T1000 (cell line): ENCODE results near the gene FOXJ3.

Source experiments
- DNase-seq: peaks from one replicate; lab custom pipeline; 2025; ENCODE audit warnings: mixed read lengths; lab: John Stamatoyannopoulos, UW

Gene FOXJ3

DNA sequence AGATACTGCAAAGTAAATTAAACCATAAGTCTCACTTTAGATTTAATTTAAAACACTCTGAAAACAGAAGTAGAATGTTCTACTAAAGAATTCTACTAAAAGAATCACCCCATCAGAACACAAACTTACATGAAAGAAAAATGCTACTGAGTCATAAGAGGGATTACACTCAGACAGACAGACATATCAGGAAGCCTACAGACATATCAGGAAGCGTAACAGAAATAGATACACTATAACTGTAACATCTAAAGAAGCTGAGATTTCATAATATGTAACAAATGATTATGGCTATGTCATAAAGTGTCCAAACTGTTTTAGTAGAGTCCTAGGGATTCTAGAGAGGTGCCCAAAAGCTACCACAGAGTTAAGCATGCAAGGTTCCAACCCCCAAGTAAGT, 23.9 kb downstream of the FOXJ3 start:
- no peak for DNase-seq

DNA sequence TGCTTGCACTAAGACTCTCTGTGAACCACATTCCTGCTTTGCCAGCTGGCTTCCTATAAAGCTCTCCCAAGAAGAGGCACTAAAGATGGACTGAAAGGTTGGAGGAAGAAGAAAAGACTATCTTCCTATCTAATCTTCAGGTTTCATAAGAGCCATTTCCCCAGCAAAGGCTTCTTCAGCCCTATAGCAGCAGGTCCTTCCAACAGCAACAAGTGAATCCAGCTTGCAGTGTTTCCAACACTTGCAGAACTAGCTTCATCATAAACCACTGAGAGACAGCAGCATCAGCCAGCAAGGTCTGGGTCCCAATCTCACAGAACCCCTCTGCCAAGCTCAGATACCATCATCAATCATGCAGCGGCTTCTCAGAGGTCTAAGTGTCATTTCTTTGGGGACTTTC, 28.1 kb downstream of the FOXJ3 start:
- DNase-seq = no peak

DNA sequence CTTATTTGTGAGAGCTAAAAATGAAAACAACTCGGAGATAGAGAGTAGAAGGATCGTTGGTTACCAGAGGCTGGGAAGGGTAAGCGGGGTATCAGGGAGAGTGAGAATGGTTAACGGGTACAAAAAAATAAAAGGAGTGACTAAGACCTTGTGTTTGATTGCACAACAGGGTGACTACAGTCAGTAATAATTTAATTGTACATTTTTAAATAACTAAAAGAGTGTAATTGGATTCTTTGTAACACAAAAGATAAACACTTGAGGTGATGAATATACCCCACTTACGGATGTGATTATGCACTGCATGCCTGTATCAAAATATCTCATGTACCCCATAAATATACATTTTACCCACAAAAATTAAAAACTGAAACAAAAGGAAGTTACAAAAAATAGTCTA, 29.4 kb downstream of the FOXJ3 start:
- no peak for DNase-seq

DNA sequence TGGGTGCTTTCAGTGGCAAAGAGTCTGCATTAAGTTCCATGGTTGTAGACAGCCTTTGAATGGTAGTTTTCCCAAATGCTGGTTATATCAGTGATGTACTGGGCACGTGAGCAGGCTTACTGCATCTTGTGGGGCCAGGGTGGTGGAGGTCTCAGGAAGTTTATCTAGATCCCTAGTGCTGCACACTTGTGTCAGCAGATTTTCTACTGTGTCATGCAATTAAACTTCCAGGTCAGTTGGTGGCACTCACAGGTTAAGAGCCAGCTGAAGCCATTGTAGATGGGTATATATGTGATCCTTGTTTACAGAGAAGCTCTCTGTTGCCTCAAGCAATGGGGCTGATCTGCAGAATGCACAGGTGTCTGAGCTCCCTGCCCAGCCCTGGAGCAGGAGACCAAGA, 33.0 kb downstream of the FOXJ3 start:
- DNase-seq = no peak

DNA sequence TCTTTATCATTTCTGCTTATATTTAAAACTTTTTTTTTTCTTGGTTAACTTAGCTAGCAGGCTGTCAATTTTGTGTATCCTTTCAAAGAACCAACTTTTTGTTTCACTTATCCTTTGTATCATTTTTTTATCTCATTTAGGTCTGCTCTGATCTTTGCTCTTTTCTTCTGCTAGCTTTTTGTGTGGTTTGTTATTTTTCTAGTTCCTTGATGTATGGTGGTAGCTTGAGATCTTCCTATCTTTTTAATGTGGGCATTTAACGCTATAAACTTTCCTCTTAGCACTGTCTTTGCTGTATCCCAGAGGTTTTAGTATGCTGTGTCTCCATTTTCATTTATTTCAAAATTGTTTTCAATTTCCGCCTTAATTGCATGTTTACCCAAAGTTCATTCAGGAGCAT, 36.5 kb downstream of the FOXJ3 start:
- DNase-seq = no peak

DNA sequence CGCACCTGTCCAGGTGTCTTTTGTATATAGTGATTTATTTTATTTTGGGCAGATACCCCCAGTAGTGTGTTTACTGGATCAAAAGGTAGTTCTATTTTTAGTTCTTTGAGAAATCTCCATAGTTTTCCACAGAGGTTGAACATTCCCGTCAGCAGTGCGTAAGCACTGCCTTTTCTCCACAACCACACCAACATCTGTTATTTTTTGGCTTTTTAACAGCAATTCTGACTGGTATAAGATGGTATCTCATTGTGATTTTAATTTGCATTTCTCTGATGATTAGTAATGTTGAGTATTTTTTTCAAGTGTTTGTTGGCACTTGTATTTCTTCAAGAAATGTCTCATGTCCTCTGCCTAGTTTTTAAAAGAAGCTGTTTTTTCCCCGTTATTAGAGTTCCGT, 39.2 kb downstream of the FOXJ3 start:
- no peak for DNase-seq

DNA sequence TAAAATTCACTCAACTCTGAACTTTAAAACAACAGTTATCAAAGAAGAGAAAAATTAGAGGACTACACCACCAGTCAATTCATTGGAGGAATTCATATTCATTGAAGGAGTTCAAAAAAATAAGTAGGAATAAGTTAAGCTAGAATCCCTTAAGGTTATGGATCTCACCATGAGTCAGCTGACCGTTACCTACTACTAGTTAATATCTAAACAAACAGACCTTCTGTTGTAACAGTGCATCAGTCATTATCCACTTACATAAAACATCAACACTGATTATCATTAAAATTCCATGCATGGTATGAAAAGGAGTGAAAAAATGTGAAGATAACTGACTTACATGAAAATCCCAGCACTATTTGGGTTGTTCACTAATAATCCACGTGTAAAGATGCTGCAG, 44.9 kb downstream of the FOXJ3 start:
- no peak for DNase-seq

DNA sequence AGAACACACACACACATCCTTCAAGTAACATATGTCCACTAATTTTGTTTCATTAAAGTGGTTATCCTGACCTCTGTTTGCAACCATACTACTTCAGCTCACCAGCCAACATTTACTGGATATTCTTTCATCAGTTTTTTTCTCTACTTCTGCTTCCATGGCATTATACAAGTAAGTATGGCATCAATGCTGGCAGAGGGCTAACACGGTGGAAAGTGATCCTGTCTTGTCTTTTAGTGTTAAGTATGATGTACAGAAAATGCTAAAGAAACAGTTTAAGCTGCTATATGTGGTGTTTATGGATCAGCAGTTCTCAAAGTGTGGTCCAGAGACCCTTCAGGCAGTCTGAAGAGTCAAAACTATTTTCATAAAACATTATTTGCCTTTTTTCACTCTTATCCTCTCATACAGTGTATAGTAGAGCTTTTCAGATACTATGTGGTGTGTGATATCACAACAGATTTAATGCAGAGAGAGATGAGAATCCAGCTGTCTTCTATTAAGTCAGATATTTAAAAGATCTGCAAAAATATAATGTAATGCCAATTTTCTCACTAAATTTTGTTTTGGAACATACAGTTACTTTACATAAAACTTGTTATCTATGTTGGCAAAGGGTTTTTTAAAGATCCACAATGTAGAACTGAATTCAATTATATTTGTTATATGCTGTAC, 46.6 kb downstream of the FOXJ3 start:
- DNase-seq = no peak

DNA sequence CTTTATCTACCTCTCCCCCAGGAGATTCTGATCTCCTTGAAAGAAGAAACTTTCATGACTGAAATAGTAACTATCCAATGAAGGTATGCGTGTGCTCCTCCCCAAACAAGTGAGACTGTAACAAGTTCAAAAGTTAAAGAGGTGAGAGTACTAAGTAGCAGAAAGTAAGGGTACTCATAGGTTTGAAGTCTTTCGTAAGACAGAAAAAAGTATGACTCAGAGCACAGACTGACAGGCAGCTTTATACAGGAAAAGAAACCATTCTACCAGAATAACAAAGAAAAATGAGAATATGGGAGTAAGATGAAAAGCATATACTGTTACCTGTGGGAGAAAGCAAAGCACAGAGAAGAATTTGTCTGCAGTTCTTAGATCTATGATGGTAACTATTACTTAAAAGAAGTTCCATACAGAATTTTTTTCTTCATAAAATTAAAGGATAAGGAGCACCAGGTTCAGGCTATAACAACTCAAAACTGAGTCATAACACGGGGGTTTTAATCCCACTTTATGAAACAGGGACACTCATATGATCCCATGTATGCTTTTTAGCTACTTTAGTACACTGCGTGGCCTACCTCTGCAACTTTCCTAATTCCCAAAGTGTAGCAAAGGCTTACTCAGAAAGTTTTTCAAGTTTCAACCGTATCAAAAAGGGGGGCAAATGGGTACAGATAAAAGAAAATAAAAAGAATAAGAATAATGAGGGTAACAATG, 52.0 kb downstream of the FOXJ3 start:
- no peak for DNase-seq

DNA sequence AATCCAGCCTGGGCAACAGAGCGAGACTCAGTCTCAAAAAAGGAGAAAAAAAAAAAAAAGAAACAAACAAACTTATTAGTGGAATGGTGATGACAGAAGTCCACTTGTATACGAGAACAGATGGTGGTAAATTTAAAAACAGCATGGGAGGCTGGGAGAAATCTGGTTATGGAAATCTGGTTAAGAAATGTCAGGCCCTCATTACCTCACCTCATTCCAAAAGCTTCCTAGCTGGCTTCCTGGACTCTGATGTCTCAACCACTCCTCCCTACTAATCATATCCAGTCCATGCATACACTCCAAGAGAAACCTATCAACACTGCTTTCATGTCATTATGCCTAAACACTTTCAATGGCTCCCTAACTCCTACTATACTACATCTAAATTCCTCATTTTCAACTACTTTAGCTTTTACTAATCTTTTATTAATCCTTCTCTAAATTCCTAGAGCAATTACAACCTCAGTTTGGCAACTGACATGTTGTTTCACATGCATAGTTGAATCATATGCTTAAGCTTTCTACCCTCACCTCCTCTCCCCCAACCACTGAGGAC, 52.9 kb downstream of the FOXJ3 start:
- no peak for DNase-seq

DNA sequence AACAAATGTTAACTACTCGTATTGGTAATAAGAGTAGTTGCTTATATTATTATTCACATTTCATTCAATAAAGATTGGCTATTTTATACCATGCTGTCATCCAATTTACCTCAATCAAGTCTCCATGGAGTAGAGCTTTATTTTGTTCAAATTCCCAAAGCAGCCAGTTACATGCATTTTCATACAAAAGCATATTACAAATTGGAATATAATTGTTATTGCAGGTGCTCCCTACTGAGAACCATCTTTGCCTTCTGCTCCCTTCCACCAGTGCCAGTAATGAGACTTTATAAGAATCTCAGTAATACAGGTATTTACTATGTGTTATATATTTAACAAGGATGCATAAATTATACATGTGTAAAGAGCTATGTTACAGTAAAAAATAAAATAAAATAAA, 54.2 kb downstream of the FOXJ3 start:
- DNase-seq = no peak

DNA sequence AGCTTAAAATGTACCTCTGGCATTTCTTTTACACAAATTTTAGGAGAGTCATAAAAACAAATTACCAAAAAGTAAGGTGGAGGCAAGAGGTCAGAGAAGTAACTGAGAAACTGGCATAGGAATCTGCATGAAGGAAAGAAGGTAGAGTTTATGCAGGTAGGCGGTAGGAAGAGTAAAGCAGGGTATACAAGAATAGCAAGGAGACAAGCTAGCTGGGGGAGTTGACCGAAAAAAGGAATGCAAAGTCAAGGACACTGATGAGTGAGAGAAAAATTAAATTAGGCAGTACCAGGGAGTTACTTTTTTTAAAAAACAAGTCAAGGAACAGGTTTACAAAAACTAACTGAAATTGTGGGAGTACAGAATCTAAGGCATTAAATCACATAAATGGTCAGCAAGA, 56.0 kb downstream of the FOXJ3 start:
- DNase-seq = no peak

DNA sequence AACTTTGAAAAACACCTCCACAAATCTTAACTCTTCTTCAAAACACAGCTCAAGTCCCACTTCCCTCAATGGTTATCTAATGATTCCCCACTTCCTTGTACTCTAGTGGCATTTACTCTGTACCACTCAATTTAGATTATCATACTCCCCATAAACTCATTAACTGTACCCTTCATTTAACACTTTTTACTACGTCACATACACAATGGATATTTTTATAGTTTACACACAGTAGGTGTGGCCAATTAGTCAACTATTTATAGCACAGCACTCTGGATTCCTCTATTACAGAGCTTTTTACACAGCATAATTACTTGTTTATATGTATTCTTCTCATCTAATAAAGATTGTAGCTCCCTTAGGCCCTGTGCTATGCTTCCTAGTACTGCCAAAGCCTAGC, 62.1 kb downstream of the FOXJ3 start:
- no peak for DNase-seq

DNA sequence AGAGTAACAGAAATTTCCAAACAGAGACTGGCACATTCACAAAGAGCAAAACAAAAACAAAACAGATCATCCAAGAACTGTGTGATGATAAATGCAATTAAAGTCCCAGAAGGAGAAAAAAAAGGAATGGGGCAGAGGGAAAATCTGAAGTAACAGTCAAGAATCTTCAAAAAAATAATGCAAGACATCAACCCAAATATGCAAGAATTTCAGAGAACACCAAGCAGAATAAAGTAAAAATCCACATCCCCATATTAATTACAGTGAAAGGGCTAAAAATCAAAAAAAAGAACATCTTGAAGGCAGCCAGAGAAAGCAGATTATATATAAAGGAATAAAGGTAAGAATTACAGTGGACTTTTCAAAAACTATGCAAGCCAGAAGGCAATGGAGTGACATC, 67.1 kb downstream of the FOXJ3 start:
- DNase-seq = no peak

DNA sequence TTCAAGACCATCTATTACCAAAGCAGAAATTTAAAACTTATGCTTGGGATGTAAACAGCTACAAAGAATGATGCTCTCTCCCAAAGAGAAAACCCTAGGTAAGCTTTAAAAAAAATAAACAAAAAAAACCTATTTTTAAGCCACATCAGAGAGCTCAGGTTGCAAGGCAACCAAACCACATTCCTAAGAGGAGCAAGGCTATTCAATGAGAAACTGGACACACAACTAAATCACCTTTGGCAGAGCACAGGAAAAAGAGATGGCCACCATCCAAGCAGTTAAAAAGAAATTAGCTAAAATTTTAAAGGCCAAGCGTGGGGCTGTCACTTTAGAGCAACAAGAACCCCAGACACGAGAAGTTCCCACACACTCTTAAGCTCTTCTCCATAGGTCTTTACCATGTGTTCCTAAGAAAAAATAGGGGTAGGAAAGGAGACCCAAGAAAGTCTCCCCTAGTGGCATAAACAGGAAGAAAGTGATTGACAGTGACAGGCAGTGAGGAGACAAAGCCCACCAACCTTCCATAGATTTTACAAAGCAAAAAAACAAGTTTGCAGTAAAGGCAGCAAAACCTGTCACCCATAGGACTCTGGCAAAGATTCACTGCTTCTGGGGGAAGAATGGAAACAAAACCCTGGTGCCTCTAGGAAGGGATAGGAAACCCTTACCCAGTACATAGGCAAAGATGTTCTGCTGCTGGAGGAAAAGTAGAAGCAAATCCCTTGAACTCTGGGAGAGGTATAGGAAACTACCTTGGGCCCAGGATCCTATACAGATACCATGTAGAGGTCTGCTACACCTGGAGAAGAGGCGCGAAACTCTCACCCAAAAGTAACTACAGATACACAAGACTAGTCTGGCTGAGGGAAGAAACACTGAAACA, 68.5 kb downstream of the FOXJ3 start:
- no peak for DNase-seq

DNA sequence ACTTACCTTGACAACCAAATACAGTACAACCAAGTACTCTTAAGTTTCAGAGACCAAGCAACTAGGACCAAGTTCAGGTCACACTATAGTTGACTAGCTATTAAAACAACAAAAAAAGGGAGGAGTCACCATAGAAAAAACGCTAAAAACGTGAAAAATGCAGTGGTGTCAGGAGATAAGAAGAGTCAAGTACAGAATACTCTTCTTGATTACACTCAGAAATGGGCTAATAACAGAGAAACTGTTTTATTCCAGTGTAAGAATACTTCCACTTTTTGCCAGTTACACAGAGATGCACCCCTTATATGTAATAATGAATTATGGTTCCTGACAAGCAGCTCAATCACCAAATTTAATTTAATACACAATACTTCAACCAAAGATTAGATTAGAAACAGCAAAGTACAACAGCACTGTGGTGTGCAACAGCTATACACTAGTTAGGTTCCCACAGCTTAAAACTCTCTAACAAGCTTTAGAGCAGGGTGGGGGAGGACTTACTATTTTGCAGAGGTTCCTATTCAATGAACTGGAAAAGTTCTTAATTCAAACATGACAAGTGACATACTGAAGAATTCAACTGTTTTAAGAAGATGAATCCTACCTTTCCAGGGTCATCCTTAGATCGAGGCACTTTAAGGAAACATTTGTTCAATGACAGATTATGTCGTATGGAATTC, 70.4 kb downstream of the FOXJ3 start:
- DNase-seq = no peak

DNA sequence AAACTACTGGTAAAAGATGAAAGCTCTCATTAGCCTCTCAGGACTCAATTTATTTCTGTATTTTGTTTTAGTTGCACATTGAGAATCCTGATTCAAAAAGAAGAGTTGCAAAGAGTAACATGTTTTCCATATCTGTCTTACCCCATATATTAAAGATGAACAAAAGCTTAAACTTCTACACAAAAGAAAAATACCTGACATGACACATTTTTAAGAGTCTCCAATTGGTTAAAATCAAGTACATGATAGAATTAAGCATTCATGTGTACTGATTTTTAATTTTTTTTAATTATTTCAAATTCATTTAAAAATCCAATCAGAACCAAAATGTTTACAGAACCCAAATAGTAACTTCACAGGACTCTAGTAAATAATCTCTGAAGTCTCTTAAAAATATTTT, 72.0 kb downstream of the FOXJ3 start:
- DNase-seq = no peak

DNA sequence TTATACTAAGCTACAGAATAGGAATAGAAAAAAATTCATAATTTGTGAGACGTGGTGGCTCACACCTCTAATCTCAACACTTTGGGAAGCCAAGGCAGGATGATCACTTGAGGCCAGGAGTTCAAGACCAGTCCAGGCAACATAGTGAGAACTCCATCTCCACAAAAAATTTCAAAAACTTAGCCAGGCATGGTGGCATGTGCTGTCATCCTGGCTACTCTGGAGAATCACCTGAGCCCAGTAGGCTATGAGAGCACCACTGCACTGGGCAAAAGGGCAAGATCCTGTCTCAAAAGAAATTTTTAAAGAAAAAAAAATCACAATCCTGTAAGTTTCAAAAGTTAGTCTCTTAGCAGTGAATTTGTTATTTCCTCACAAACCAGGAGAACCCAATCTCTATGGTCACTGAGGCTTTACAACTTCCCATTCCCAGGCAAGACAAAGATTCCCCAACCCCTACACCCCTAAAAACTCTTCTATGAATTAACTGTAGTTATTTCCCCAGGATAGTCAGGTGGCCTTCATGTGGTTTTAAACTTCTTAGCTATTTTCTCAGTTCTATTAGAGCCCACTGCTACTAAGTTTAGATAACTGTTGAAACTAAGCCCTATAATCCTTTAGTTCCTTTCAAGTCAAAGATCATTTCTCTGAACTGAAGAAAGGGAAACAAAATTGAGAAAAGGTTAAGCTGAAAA, 74.5 kb downstream of the FOXJ3 start:
- no peak for DNase-seq

DNA sequence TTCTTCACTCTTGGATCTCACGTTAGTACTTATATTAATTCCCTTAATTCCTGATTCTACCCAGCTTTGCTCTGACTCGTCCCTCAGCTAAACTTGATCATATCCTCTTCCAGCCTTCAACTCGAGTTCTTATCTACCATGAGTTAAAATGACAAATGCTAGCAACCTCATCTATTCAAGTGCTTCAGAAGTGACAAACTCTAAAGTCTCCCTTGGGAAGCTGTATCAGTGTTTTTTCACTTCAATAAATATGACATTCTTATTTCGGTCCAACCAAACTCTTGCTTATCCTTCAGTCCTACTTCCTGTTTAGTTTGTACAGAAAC, 75.3 kb downstream of the FOXJ3 start:
- DNase-seq = no peak

DNA sequence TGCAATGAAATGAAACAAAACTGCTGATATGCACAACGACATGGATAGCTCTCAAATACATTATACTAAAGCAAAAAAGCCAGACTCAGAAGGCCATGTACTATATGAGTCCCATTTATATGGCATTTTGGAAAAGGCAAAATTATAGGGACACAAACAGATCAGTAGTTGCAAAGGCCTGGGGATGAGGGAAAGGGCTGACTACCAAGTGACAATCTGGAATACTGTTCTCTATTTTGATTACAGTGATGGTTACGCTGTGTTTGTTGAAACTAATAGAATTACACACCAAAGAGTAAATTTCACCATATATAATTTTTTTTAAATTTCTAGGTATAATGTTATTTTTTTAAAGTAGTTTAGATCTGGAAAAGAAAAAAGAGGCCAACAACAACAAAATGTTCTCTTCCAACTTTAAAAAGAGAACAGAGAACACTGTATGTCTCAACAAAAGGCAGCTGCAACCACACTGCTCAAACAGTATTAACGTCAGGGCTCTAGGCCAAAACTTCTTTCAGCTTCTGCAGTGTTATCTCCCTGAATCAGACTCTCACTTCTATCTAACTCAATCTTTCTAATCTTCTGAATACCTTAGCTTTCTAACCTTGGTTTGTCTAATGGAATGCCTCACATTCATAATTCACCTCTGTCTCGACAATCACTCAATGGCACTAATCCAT, 75.8 kb downstream of the FOXJ3 start:
- DNase-seq = no peak

DNA sequence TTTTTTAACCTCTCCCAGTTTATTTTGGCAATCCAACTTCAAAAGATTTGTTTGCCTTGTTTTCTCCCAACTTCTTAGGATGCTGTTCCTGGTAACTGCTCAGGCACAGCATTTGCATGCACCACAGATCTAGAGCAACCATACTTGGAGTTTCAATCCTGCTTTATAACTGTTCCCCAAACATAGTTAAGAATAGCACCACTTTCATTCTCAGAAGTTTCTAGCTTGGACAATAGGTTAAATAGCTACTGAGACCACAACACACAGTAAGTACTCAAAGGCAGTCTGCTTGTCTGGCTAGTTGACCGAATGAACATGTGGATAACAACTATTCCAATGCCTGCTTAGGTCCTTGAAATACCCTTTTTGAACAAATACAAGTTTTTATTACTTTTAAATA, 76.8 kb downstream of the FOXJ3 start:
- DNase-seq = no peak
